Retinal pigment epithelial cell (primary cell): ENCODE data around the gene AGAP3.

Experiments
- DNase-seq: peaks from one replicate; pipeline ENCODE4 v3.0.0-alpha.2; 2010; ENCODE audit warnings: low read depth
- H3K4me3 ChIP-seq: 2 replicates; pipeline ENCODE4 v1.5.1; 2011; ENCODE audit warnings: mild to moderate bottlenecking, low read length, control low read depth, moderate library complexity
- CTCF ChIP-seq: conservative IDR thresholded peaks from 2 replicates; pipeline ENCODE4 v1.5.1; 2011; ENCODE audit warnings: low read depth, low read length, control low read depth, inconsistent platforms

AGAP3 gene

GRCh38 chr7:151139791-151140190 lies 53.5 kb downstream of the AGAP3 start:
- TF ChIP-seq CTCF = no peak
- no peak overlapping the region for H3K4me3 ChIP-seq
- DNase-seq = no peak

- no peak for DNase-seq
- no peak overlapping the region for H3K4me3 ChIP-seq
- TF ChIP-seq CTCF = no peak
These were observed 54.6 kb downstream of the AGAP3 start for GRCh38 chr7:151140826-151141225.

- no peak overlapping the region for H3K4me3 ChIP-seq
- no peak for TF ChIP-seq CTCF
- no peak for DNase-seq
These were observed 55.1 kb downstream of the AGAP3 start for GRCh38 chr7:151141311-151141854.

GRCh38 chr7:151141855-151142685 lies 55.8 kb downstream of the AGAP3 start:
- DNase-seq = no peak
- no peak for TF ChIP-seq CTCF
- no peak overlapping the region for H3K4me3 ChIP-seq

- DNase-seq = no peak
- peak; percentile 1 for TF ChIP-seq CTCF
- no peak overlapping the region for H3K4me3 ChIP-seq
These were observed 56.4 kb downstream of the AGAP3 start for GRCh38 chr7:151142686-151143040.

- H3K4me3 ChIP-seq = no peak overlapping the region
- TF ChIP-seq CTCF = no peak
- DNase-seq = no peak
These were observed 57.2 kb downstream of the AGAP3 start for GRCh38 chr7:151143261-151144015.

GRCh38 chr7:151144387-151144786 lies 58.1 kb downstream of the AGAP3 start:
- no peak overlapping the region for H3K4me3 ChIP-seq
- no peak for TF ChIP-seq CTCF
- no peak for DNase-seq
